OCI-LY1 (cell line): ENCODE data around the gene ZYG11B.

Source experiments
- H2AFZ ChIP-seq: fragments of 200-600 bp; sonication (generic), shearing (Covaris generic); 2 replicates; pipeline ENCODE4 v1.6.0; 2014; ENCODE audit warnings: antibody characterized with exemption, mild to moderate bottlenecking, low read length
- H3F3A ChIP-seq: fragments of 200-600 bp; sonication (generic), shearing (Covaris generic); 2 replicates; pipeline ENCODE4 v1.6.0; 2014; ENCODE audit warnings: mild to moderate bottlenecking, antibody characterized with exemption, low read length, moderate library complexity; ENCODE audit not compliant: insufficient read depth
- H3K27ac ChIP-seq: fragments of 200-600 bp; sonication (generic); 2 replicates; pipeline ENCODE4 v1.5.1; 2014; ENCODE audit warnings: low read length, mixed run types, mild to moderate bottlenecking, low read depth; ENCODE audit not compliant: poor library complexity, severe bottlenecking
- H3K27me3 ChIP-seq: fragments of 200-600 bp; sonication (generic); 2 replicates; pipeline ENCODE4 v1.6.0; 2014; ENCODE audit warnings: antibody characterized with exemption, mild to moderate bottlenecking, low read length, moderate library complexity; ENCODE audit not compliant: insufficient read depth
- H3K36me3 ChIP-seq: fragments of 200-600 bp; sonication (generic); 2 replicates; pipeline ENCODE4 v1.6.1; 2014; ENCODE audit warnings: mild to moderate bottlenecking, antibody characterized with exemption, low read length, moderate library complexity, mixed read lengths; ENCODE audit not compliant: insufficient read depth
- H3K4me1 ChIP-seq: fragments of 200-600 bp; sonication (generic); 2 replicates; pipeline ENCODE4 v1.5.1; 2014; ENCODE audit warnings: mild to moderate bottlenecking, low read length, moderate library complexity; ENCODE audit not compliant: insufficient read depth, severe bottlenecking
- H3K4me2 ChIP-seq: fragments of 200-600 bp; sonication (generic), shearing (Covaris generic); 2 replicates; pipeline ENCODE4 v1.6.1; 2014; ENCODE audit warnings: low read length
- H3K4me3 ChIP-seq: fragments of 200-600 bp; sonication (generic); 2 replicates; pipeline ENCODE4 v1.5.1; 2014; ENCODE audit warnings: low read length, low read depth, mild to moderate bottlenecking, mixed read lengths; ENCODE audit not compliant: poor library complexity, severe bottlenecking
- H3K79me2 ChIP-seq: fragments of 200-600 bp; shearing (Covaris generic); 2 replicates; pipeline ENCODE4 v1.6.1; 2016; ENCODE audit warnings: mixed run types, low read length, mixed read lengths; ENCODE audit not compliant: insufficient read depth
- H3K9ac ChIP-seq: fragments of 200-600 bp; sonication (generic), shearing (Covaris generic); 2 replicates; pipeline ENCODE4 v1.6.1; 2014; ENCODE audit warnings: mild to moderate bottlenecking, low read length, mixed read lengths
- H3K9me2 ChIP-seq: fragments of 200-600 bp; sonication (generic), shearing (Covaris generic); 2 replicates; pipeline ENCODE4 v1.6.1; 2014; ENCODE audit warnings: low read depth, mild to moderate bottlenecking, low read length, mixed read lengths
- H3K9me3 ChIP-seq: fragments of 200-600 bp; shearing (Covaris generic); 2 replicates; pipeline ENCODE4 v1.6.1; 2014; ENCODE audit warnings: low read length, mixed read lengths
- H4K20me1 ChIP-seq: fragments of 200-600 bp; sonication (generic), shearing (Covaris generic); 2 replicates; pipeline ENCODE4 v1.6.0; 2016; ENCODE audit warnings: mild to moderate bottlenecking, low read length; ENCODE audit not compliant: insufficient read depth
- EZH2 ChIP-seq: fragments of 200-600 bp; sonication (generic), shearing (Covaris generic); IDR thresholded peaks from 2 replicates; pipeline ENCODE4 v1.8.0; 2017; ENCODE audit warnings: borderline replicate concordance, mixed run types, mild to moderate bottlenecking, antibody characterized with exemption, low read length, moderate library complexity, mixed read lengths
- TF ChIP-seq, protein P1 (sequence below): fragments of 200-600 bp; sonication (generic), shearing (Covaris generic); IDR thresholded peaks from 2 replicates; pipeline ENCODE4 v1.5.1; 2017; ENCODE audit warnings: mild to moderate bottlenecking, antibody characterized with exemption, low read length, moderate library complexity, mixed read lengths

ZYG11B gene

DNA sequence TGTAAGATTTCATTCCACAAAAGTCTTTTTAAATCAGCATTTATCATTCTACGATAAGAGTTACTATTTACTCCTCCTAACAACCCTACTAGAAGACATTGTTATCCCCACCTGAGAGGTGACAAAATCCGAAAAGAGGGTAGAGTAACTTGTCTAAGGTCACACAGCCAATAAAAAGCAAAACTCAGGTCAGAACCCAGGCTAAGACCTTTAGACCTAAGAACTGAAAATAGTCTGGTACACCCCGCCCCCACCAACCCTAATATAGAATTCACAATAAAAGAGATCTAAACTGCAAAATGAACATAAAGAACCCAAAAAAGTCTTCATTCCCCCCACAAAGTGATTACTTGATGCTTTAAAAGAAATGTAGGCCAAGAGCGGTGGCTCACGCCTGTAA is 46.8 kb upstream of the ZYG11B start:
- no peaks in the 10 kb centered on the region for H4K20me1 ChIP-seq
- H3K27me3 ChIP-seq: no peaks in the 10 kb centered on the region
- no peak overlapping the region for H3K4me2 ChIP-seq
- H3F3A ChIP-seq: no peaks in the 10 kb centered on the region
- no peak overlapping the region for H2AFZ ChIP-seq
- no peaks in the 10 kb centered on the region for H3K79me2 ChIP-seq
- H3K9me2 ChIP-seq: no peaks in the 10 kb centered on the region
- TF ChIP-seq EZH2: no peak
- no peak overlapping the region for H3K9ac ChIP-seq
- H3K4me1 ChIP-seq: no peaks in the 10 kb centered on the region
- H3K9me3 ChIP-seq: no peaks in the 10 kb centered on the region
- no peak overlapping the region for H3K27ac ChIP-seq
- no peak overlapping the region for H3K4me3 ChIP-seq
- H3K36me3 ChIP-seq: peaks cover 10% of the 10 kb centered on the region; the same call in 1 of the 2 replicates

- H4K20me1 ChIP-seq: no peaks in the 10 kb centered on the region
- no peaks in the 10 kb centered on the region for H3F3A ChIP-seq
- H3K27me3 ChIP-seq: no peaks in the 10 kb centered on the region
- no peak overlapping the region for H3K4me3 ChIP-seq
- TF ChIP-seq, protein P1, sequence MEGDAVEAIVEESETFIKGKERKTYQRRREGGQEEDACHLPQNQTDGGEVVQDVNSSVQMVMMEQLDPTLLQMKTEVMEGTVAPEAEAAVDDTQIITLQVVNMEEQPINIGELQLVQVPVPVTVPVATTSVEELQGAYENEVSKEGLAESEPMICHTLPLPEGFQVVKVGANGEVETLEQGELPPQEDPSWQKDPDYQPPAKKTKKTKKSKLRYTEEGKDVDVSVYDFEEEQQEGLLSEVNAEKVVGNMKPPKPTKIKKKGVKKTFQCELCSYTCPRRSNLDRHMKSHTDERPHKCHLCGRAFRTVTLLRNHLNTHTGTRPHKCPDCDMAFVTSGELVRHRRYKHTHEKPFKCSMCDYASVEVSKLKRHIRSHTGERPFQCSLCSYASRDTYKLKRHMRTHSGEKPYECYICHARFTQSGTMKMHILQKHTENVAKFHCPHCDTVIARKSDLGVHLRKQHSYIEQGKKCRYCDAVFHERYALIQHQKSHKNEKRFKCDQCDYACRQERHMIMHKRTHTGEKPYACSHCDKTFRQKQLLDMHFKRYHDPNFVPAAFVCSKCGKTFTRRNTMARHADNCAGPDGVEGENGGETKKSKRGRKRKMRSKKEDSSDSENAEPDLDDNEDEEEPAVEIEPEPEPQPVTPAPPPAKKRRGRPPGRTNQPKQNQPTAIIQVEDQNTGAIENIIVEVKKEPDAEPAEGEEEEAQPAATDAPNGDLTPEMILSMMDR: no peak
- no peak for TF ChIP-seq EZH2
- H3K27ac ChIP-seq: no peak overlapping the region
- H3K9ac ChIP-seq: no peak overlapping the region
- peaks cover 19% of the 10 kb centered on the region; the same call in 1 of the 2 replicates for H3K36me3 ChIP-seq
- H3K4me1 ChIP-seq: no peaks in the 10 kb centered on the region
- H3K9me2 ChIP-seq: no peaks in the 10 kb centered on the region
- no peak overlapping the region for H3K4me2 ChIP-seq
- H2AFZ ChIP-seq: no peak overlapping the region
- H3K79me2 ChIP-seq: no peaks in the 10 kb centered on the region
- H3K9me3 ChIP-seq: no peaks in the 10 kb centered on the region
Measured at GRCh38 chr1:52680353-52680752, 45.9 kb upstream of the ZYG11B start.

DNA sequence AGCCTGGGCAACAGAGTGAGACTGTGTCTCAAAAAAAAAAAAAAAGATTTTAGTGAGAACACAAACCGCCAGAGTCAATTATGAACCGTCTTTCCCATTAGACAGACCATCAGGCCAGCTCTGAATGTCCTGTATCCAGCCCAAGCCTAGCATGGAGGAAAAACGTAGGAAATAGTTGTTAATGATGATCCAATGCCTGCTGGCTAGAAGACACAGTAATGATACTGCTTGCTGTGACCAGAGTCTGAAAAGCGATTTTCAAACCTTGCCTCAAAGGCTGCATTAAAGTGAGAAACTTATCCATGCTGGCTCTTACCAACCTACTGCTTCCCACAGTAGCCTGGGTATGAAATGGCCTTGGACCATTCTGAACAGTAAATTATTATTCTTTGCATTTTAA is 45.1 kb upstream of the ZYG11B start:
- Histone ChIP-seq H2AFZ (no peak overlapping the region), H3K4me2 (no peak overlapping the region), H3K27ac (no peak overlapping the region), H3K9ac (no peak overlapping the region), H3K79me2 (no peaks in the 10 kb centered on the region), H4K20me1 (no peaks in the 10 kb centered on the region), H3K9me2 (no peaks in the 10 kb centered on the region), H3K27me3 (no peaks in the 10 kb centered on the region), H3K9me3 (no peaks in the 10 kb centered on the region), H3F3A (no peaks in the 10 kb centered on the region), H3K4me1 (peaks cover 3% of the 10 kb centered on the region), H3K4me3 (no peak overlapping the region), H3K36me3 (peaks cover 22% of the 10 kb centered on the region; the same call in 1 of the 2 replicates)
- no peak for TF ChIP-seq EZH2
- TF ChIP-seq, protein P1: no peak

DNA sequence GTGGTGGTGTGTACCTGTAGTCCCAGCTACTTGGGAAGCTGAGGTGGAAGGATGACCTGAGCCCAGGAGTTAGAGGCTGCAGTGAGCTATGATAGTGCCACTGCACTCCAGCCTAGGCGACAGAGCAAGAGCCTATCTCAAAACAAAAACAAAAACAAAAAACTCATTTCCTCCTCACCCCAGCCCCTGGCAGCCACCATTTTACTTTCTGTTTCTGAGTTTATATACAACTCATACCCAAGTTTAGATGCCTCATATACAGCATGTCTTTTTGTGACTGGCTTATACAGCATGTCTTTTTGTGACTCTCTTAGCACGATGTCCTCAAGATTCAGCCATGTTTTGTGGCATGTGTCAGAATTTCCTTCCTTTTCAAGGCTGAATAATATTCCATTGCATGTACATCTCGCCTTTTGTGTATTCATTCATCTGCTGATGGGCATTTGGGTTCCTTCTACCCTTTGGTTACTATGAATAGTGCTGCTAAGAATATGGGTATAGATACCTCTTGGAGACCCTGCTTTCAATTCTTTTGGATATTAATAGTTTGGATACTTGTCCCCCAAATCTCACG is 42.8 kb upstream of the ZYG11B start:
- no peak overlapping the region for H3K9ac ChIP-seq
- no peak overlapping the region for H3K27ac ChIP-seq
- no peaks in the 10 kb centered on the region for H3K79me2 ChIP-seq
- TF ChIP-seq, protein P1: no peak
- no peak for TF ChIP-seq EZH2
- H3K4me3 ChIP-seq: no peak overlapping the region
- H2AFZ ChIP-seq: no peak overlapping the region
- H3K36me3 ChIP-seq: peaks cover 43% of the 10 kb centered on the region
- H3K4me2 ChIP-seq: no peak overlapping the region
- no peaks in the 10 kb centered on the region for H3K27me3 ChIP-seq
- H3K4me1 ChIP-seq: peaks cover 3% of the 10 kb centered on the region
- no peaks in the 10 kb centered on the region for H3K9me3 ChIP-seq
- no peaks in the 10 kb centered on the region for H4K20me1 ChIP-seq
- no peaks in the 10 kb centered on the region for H3K9me2 ChIP-seq
- H3F3A ChIP-seq: no peaks in the 10 kb centered on the region
